GM06990 (cell line): ENCODE data around the gene GLIS2.

Experiments
- DNase-seq: peaks from one replicate; pipeline ENCODE4 v3.0.0-alpha.2; 2011; ENCODE audit not compliant: insufficient read length; ENCODE audit errors: extremely low read depth
- H3K27me3 ChIP-seq: replicated peaks from 2 replicates; pipeline ENCODE4 v1.6.0; 2011; ENCODE audit warnings: low read length; ENCODE audit not compliant: control insufficient read depth, insufficient read depth
- H3K36me3 ChIP-seq: 2 replicates; pipeline ENCODE4 v1.5.1; 2011; ENCODE audit warnings: low read length; ENCODE audit not compliant: control insufficient read depth, insufficient read depth
- H3K4me3 ChIP-seq: replicated peaks from 2 replicates; pipeline ENCODE4 v1.5.1; 2011; ENCODE audit warnings: low read depth, mild to moderate bottlenecking, control low read depth, low read length
- CTCF ChIP-seq: IDR thresholded peaks from 2 replicates; pipeline ENCODE4 v1.5.1; 2011; ENCODE audit warnings: low read length, control low read depth, mild to moderate bottlenecking, inconsistent platforms; ENCODE audit not compliant: insufficient read depth, poor library complexity, severe bottlenecking

Gene GLIS2

GRCh38 chr16:4293822-4294457 is 21.9 kb upstream of the GLIS2 start:
- Histone ChIP-seq H3K36me3 (no peaks in the 10 kb centered on the region), H3K4me3 (no peak overlapping the region), H3K27me3 (no peaks in the 10 kb centered on the region)
- DNase-seq = no peak
- no peak for TF ChIP-seq CTCF

DNA sequence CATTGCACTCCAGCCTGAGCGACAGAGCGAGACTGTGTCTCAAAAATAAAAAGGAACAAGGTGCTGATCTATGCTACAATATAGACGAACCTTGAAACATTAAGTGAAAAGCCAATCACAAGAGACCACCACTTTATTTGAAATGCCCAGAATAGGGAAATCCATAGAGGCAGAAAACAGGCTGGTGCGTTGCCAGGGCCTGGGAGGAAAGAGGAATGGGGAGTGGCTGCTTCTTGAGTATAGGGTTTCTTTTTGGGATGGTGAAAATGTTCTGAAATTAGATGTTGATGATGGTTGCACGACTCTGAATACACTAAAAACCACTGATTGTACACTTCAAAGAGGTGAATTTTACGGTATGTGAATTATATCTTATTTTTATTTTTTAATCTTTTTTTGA is 20.3 kb upstream of the GLIS2 start:
- no peaks in the 10 kb centered on the region for H3K36me3 ChIP-seq
- H3K4me3 ChIP-seq = no peak overlapping the region
- DNase-seq = no peak
- TF ChIP-seq CTCF = no peak
- H3K27me3 ChIP-seq = no peaks in the 10 kb centered on the region

DNA sequence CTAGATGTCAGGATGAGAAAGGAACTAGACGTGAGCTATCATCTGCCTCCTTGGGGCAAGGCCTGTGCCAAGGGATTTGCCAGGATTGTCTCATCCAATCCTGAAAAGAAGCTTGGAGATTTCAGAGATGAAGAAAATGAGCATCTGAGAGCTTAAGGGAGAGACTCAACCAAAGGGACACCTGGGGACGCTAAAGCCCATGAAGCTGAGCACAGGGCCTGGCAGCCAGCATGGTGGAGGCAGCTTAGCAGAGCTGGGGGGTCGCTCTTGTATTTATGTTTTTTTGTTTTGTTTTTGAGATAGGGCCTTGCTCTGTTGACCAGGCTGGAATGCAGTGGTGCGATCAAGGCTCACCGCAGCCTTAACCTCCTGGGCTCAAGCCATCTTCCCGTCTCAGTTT is 18.4 kb upstream of the GLIS2 start:
- no peak overlapping the region for H3K4me3 ChIP-seq
- DNase-seq = no peak
- no peak for TF ChIP-seq CTCF
- H3K36me3 ChIP-seq = no peaks in the 10 kb centered on the region
- no peaks in the 10 kb centered on the region for H3K27me3 ChIP-seq

DNA sequence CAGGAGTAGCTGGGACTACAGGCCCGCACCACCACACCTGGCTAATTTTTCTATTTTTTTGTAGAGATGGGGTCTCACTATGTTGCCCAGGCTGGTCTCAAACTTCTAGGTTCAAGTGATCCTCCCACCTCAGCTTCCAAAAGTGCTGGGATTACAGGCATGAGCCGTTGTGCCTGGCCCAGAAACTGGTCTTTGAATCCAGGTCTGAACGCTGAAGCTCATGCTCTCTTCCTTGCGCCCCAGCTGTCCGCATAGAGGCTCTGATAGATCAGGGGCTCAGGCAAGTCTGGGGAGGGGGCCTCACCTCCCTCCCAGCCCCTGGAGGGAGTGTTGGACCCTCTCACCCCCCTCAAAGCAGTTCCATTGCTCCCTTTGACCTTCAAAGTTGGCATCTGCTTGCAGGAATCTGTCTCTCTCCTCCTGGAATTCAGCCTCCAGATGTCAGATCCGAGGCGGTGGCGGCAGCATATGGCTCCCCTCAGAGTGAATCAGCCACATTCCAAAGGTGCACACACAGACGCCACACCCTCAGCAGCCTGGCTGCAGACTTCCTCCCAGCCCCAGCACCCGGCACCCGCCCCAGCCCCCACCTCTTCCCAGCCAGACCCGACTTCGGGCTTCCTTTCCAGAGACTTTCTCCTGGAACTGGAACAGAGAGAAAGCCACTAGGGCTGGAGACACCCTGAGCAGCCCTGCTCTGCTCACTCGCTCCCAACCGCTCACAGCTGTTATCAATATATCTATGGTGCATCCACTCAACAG is 16.9 kb upstream of the GLIS2 start:
- Histone ChIP-seq H3K4me3 (no peak overlapping the region), H3K36me3 (no peaks in the 10 kb centered on the region; the same call in 1 of the 2 replicates), H3K27me3 (no peaks in the 10 kb centered on the region)
- DNase-seq = no peak
- no peak for TF ChIP-seq CTCF

- no peak for TF ChIP-seq CTCF
- DNase-seq = no peak
- no peaks in the 10 kb centered on the region for H3K27me3 ChIP-seq
- peaks cover 2% of the 10 kb centered on the region for H3K36me3 ChIP-seq
- H3K4me3 ChIP-seq = no peak overlapping the region
These were observed 14.7 kb upstream of the GLIS2 start for GRCh38 chr16:4301177-4301576.
